ENCODE results near the gene GBP2.

- TF ChIP-seq CTCF (conservative IDR thresholded peaks at IDR 0.05; ENCODE audit: low read depth, low read length), result no peak
- no peak for TF ChIP-seq EZH2 (IDR thresholded peaks at IDR 0.05; ENCODE audit: low read length, unreplicated experiment)
Measured at GRCh38 chr1:89065079-89065868, 60.6 kb downstream of the GBP2 start, which contains the start of gene GBP1.

Data from PC-3 (cell line).